Adipocyte (in vitro differentiated cells): ENCODE measurements around the gene NCKAP5.

Source experiments
- DNase-seq: peaks from one replicate; pipeline ENCODE4 v3.0.0-alpha.2; 2015; ENCODE audit warnings: low read depth
- H3K27me3 ChIP-seq: replicated peaks from 2 replicates; pipeline ENCODE4 v1.7.0; 2013; ENCODE audit warnings: mild to moderate bottlenecking, low read length, moderate library complexity; ENCODE audit not compliant: control insufficient read depth, insufficient read depth
- H3K36me3 ChIP-seq: 2 replicates; pipeline ENCODE4 v1.7.0; 2013; ENCODE audit warnings: low read length, mild to moderate bottlenecking, moderate library complexity; ENCODE audit not compliant: control insufficient read depth, insufficient read depth, severe bottlenecking
- H3K4me1 ChIP-seq: 2 replicates; pipeline ENCODE4 v1.7.0; 2013; ENCODE audit warnings: mild to moderate bottlenecking, low read length, moderate library complexity; ENCODE audit not compliant: control insufficient read depth, insufficient read depth
- H3K4me3 ChIP-seq: 2 replicates; pipeline ENCODE4 v1.7.0; 2013; ENCODE audit warnings: mild to moderate bottlenecking, low read length, moderate library complexity
- H3K9ac ChIP-seq: 2 replicates; pipeline ENCODE4 v1.7.0; 2013; ENCODE audit warnings: mild to moderate bottlenecking, low read length, moderate library complexity
- H3K9me3 ChIP-seq: 2 replicates; pipeline ENCODE4 v1.7.0; 2013; ENCODE audit warnings: mild to moderate bottlenecking, low read length, moderate library complexity; ENCODE audit not compliant: control insufficient read depth

NCKAP5 gene

DNA sequence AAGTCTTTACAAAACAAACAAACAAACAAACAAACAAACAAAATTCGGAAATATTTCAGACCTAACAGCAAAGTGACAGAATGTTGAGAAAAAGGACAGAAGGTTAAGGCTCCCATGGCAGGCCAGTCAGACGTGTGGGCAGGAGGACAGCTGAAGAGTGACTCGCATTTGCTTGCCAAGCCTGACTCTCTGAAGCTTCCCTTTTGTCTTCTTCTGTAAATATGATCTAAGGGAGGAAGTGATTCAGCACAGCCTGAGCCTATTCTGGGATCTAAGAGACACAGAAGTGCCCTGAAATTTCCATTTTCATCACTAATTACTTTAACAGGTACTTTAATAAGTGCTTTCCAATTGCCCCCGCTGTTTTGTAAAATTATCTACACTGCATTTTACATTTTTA lies 764.2 kb downstream of the NCKAP5 start:
- Histone ChIP-seq H3K36me3 (no peaks in the 10 kb centered on the region), H3K27me3 (no peaks in the 10 kb centered on the region), H3K9ac (no peak overlapping the region), H3K4me1 (peaks cover 8% of the 10 kb centered on the region), H3K9me3 (no peaks in the 10 kb centered on the region), H3K4me3 (no peak overlapping the region)
- DNase-seq, result peak; percentile 26

DNA sequence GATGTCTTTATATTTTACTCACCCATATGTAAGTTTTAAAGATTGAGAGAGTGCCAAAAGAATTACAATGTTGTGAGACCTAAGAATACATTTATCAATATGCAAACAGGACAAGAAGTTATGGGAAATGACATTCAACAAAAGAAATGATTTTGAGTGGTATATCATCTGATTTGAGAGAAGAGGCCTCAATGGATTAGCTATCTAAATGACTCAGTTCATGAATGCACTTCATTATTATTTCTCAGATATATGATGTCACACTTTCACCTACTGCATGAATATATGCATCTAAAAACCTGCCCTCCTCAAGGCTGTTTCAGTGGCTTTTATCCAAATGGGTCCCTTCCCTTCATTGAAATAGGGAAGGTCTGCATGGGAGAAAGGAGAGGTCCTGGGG lies 769.9 kb downstream of the NCKAP5 start:
- H3K27me3 ChIP-seq, result no peaks in the 10 kb centered on the region
- no peak for DNase-seq
- H3K4me3 ChIP-seq, result no peak overlapping the region
- H3K4me1 ChIP-seq, result no peaks in the 10 kb centered on the region
- H3K9ac ChIP-seq, result no peak overlapping the region
- H3K9me3 ChIP-seq, result no peaks in the 10 kb centered on the region
- H3K36me3 ChIP-seq, result no peaks in the 10 kb centered on the region

DNA sequence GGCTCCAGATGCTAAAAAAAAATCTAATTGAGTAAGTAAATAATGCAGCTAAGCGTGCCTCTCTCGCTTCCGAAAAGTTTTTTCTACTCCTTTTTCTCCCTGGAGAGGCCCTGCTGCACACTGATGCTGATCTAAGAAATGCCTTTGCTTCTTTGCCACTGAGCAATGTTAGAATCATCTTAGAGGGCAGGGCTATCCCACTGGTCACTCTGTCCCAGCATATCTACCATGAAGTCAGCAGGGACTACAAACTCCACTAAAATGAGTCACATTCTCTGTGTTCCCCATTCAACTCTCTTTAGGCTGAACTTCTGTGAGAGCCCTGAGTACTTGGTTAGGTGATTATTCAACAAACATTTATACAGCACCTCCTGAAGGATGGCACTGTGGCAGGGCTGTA lies 770.7 kb downstream of the NCKAP5 start:
- H3K27me3 ChIP-seq, result no peaks in the 10 kb centered on the region
- DNase-seq, result peak; percentile 52
- H3K9me3 ChIP-seq, result no peaks in the 10 kb centered on the region
- no peaks in the 10 kb centered on the region for H3K36me3 ChIP-seq
- no peaks in the 10 kb centered on the region for H3K4me1 ChIP-seq
- no peak overlapping the region for H3K4me3 ChIP-seq
- H3K9ac ChIP-seq, result no peak overlapping the region

DNA sequence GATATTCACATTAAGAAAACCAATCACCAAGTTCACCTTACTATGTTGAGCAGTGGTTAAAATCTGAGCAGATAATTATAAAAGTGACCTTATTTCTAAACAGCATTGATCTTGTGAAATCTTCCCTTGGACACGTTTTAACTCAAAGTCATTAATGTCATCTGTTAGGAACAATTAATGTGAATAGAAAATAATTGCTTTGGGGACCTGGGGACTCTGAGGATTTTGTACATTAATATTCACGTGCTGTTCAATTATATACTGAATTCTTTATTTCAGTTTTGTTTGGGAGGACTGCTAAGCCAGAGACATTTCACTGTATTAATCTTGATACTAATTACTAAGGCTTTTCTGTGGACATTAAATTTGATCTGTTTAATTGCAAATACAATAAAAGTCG lies 771.2 kb downstream of the NCKAP5 start:
- Histone ChIP-seq H3K4me3 (no peak overlapping the region), H3K9ac (no peak overlapping the region), H3K36me3 (no peaks in the 10 kb centered on the region), H3K4me1 (no peaks in the 10 kb centered on the region), H3K27me3 (no peaks in the 10 kb centered on the region), H3K9me3 (no peaks in the 10 kb centered on the region)
- DNase-seq, result no peak

DNA sequence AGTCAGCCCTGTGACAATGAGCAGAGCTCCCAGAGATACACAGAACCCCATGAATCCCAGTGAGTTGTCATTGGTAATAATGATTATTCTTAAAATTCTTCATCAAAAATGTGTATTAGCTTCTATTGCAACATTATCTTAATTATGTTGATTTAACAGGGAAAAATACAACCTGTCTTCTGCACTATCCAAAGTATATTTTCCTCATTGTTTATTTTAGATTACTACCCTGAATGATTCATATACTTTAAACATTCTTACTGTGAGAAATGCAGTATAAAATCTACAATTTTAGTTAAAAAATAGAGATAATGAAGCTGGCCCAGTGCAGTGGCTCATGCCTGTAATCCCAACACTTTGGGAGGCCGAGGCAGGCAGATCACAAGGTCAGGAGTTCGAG lies 773.0 kb downstream of the NCKAP5 start:
- Histone ChIP-seq H3K4me1 (no peaks in the 10 kb centered on the region), H3K9ac (no peak overlapping the region), H3K9me3 (no peaks in the 10 kb centered on the region), H3K36me3 (no peaks in the 10 kb centered on the region), H3K27me3 (no peaks in the 10 kb centered on the region), H3K4me3 (no peak overlapping the region)
- no peak for DNase-seq

DNA sequence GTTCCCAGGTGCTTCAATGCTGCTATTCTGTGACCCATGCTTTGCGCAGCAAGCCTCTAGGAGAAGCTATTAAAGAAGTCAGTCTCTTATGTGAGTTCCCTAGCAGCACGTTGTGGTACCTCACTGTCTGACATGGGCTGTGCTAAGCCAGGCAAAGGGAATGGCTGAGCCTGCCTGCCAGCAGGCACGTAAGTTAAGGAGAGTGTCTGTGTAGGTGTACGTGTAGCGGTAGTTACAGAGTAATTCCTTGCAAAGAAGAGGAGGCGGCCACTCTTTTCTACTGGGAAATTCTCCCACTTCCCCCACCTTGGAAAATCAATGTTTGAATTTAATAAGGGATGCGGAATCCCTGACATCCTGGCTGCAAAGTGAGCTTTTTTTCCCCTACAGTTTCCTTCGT lies 774.7 kb downstream of the NCKAP5 start:
- Histone ChIP-seq H3K9me3 (no peaks in the 10 kb centered on the region), H3K9ac (no peak overlapping the region), H3K4me3 (no peak overlapping the region), H3K27me3 (no peaks in the 10 kb centered on the region), H3K36me3 (no peaks in the 10 kb centered on the region), H3K4me1 (no peaks in the 10 kb centered on the region)
- DNase-seq, result no peak

DNA sequence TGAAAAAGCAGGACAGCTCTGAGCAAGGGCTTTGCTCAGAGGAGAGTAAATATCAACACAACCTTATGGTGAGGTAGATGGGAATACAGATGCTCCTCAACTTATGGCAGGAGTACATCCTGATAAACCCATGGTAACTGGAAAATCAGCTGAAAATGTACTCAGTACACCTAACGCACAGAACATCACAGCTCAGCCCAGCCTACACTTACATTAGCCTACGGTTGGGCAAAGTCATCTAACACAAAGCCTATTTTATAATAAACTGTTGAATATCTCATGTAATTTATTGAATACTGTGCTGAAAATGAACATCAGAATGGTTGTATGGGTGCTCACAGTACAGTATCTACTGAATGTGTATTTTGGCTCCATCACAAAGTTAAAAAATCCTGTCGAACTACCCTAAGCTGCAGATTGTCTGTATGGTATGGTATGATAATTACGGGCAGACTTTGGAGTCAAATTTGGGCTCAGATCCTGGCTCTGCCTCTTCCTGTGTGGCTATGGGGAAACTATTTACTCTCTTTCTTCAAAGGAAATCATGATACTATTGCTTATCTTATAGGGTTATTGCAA lies 778.0 kb downstream of the NCKAP5 start:
- H3K27me3 ChIP-seq, result no peaks in the 10 kb centered on the region
- no peaks in the 10 kb centered on the region for H3K9me3 ChIP-seq
- no peak overlapping the region for H3K9ac ChIP-seq
- no peaks in the 10 kb centered on the region for H3K4me1 ChIP-seq
- DNase-seq, result no peak
- H3K4me3 ChIP-seq, result no peak overlapping the region
- no peaks in the 10 kb centered on the region for H3K36me3 ChIP-seq

DNA sequence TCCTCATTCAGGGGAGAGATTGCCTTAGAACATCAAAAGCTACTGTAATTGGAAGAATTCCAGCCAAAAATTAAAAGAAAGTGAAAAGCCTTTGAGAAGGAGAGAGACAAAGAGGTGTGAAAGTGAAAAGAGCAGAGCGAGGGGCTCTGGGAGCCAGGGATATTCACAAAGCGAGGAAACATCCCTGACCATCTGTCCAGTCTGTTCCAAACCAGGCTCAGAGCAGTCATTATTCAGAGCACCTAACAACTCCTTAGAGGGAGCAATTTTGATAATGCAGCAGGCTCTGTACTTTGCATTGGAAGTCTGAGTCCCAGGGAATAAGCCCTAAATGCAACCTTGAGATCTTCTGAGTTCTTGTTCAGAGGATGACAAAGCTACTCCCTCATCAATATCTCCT lies 779.2 kb downstream of the NCKAP5 start:
- Histone ChIP-seq H3K9ac (no peak overlapping the region), H3K27me3 (no peaks in the 10 kb centered on the region), H3K4me3 (no peak overlapping the region), H3K9me3 (no peaks in the 10 kb centered on the region), H3K36me3 (no peaks in the 10 kb centered on the region), H3K4me1 (no peaks in the 10 kb centered on the region)
- no peak for DNase-seq

DNA sequence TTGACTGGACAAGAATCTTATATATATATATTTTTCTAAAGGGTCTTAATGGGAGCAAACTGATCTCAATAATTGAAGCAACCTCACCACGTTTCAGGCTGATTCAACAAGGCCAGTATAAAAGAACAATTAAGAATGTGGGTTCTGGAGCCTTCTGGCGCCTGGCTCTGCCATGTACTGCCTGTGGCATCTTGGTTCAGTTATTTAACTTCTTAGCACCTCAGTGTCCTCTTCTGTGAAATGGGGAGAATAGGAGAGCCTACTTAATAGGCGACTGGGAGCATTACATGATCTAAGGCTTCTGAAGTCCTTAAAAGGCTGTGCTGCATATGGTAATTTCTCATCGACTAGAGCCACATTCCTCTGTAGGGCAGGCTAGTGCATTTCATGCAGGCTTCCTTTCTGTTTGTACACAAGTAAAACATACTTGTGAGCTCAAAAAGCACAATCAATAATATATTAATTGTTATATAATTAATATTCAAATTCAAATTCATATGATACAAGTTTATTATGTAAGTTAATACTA lies 779.9 kb downstream of the NCKAP5 start:
- H3K36me3 ChIP-seq, result no peaks in the 10 kb centered on the region

DNA sequence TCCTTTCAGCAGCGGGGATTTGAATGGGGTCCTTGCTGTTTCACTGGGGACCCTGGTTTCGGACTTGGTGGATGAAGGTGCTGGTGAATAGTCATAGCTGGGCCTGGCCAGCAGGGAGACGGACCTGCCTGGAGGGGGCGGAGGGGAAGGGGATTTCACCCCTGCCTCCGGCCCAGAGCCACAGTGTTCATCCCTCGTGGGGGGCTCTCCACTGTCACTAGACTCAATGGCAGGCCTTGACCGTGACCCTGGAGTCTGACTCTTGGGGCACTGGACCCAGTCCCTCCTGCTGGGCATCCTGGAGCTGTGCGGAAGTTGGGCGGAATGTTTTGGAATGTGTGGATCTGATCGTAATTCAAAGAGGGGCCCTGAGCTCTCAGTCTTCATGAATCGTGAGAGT lies 784.4 kb downstream of the NCKAP5 start:
- no peaks in the 10 kb centered on the region for H3K9me3 ChIP-seq
- H3K27me3 ChIP-seq, result no peaks in the 10 kb centered on the region
- H3K4me1 ChIP-seq, result no peaks in the 10 kb centered on the region
- no peaks in the 10 kb centered on the region for H3K36me3 ChIP-seq
- no peak overlapping the region for H3K9ac ChIP-seq
- no peak overlapping the region for H3K4me3 ChIP-seq
- no peak for DNase-seq

More for the DNA sequence above, 779.9 kb downstream of the NCKAP5 start:
- Histone ChIP-seq H3K9ac (no peak overlapping the region), H3K4me3 (no peak overlapping the region), H3K9me3 (no peaks in the 10 kb centered on the region), H3K4me1 (no peaks in the 10 kb centered on the region), H3K27me3 (no peaks in the 10 kb centered on the region)
- DNase-seq, result no peak

DNA sequence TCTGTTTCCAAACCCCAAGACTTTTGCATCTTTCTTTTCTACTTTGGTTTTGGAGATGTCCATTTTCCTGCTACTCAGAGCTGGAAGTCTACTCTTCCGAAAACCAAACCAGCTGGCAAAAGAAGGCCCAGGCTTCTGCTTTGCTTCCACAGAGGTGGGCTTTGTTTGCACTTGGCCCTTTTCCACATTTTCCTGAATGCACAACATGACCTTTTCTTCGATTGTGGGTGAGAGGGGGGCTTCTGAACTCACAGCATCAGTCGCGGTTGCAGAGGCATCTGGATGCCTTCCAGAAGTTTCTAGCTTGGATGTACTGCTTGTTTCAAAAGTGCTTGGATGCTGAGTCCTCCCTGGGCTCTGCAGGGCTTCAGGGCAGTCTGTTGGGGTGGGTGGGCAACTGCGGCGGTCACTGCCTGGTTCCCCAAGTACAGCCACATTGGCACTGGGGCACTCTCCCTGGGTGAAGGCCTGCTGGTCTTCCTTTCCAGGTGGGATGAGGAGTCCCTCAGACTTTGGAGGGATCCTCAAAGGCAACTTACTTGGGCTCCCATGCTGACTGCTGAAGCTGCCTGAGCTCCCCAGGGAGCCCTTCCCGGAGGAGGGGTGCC lies 786.0 kb downstream of the NCKAP5 start:
- Histone ChIP-seq H3K27me3 (no peaks in the 10 kb centered on the region), H3K36me3 (no peaks in the 10 kb centered on the region), H3K4me1 (no peaks in the 10 kb centered on the region), H3K4me3 (no peak overlapping the region), H3K9me3 (no peaks in the 10 kb centered on the region), H3K9ac (no peak overlapping the region)
- no peak for DNase-seq

DNA sequence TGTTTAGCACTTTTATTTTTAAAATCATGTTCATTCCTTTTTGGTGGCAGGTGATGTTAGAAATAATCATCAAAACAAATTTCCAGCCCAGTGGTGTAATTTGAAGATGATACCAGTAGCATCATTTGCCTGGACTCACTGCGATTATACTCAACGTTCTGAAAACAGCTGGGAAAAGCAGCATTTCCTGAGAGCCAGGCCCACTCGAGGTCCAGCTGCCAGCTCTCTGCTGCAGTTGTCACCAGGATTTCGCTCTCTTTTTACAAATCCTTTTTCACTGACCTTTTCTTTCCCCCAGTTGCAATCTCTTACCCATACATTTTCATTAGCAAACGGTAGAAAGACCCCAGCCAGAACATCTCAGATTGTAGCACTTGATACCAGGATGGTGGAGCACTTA lies 787.6 kb downstream of the NCKAP5 start:
- no peak for DNase-seq
- Histone ChIP-seq H3K4me3 (no peak overlapping the region), H3K27me3 (no peaks in the 10 kb centered on the region), H3K36me3 (no peaks in the 10 kb centered on the region), H3K4me1 (no peaks in the 10 kb centered on the region), H3K9ac (no peak overlapping the region), H3K9me3 (no peaks in the 10 kb centered on the region)
